ENCODE results near the gene CSNK1E. TPM values are rescaled to one million over a fixed set of nuclear protein-coding genes. Genes with fewer than 3 reads are reported as not detected.

CSNK1E gene
- total RNA-seq, 1 experiment from 2014 or later: 62.7 TPM

DNA sequence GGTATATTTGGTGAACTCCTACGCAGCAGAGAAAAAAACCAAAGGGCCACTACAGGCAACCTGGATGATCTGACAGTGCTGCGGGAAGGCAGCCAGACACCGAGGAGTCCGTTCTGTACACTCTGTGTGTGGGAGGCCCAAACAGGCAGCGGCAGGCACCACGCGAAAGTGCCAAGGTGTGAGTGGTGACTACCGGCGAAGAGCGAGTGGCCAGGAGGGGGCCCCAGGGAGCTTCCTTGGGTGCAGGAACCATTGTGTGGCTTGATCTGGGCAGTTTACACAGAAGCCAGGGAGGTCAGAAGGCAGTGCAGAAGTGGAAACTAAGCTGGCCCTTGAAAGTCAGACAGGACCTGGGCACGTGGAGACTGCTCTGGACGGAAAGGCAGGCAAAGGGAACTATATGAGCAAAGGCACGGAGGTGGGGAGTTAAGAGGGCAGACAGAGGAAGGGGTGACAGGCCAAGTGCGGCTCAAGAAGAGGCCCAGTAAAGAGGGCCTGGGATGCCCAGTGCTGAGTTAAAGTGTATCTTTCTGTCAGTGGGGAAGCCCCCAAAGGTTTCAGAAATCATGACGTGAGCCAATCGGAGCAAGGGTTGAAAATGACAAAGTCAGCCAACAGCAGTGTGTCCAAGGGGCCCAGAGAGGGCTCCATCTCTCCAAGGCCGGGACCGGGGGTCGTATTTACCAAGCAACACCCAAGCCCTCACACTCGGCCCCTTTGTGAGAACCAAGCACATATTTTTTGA, 55.0 kb downstream of the CSNK1E start:
- in situ Hi-C loops (cut with HindIII; ENCODE audit: low pct_unique_long_range_greater_than_20kb, low sequenced_read_pairs): no loop called here
- DNase-seq (ENCODE audit: low read depth): no peak

DNA sequence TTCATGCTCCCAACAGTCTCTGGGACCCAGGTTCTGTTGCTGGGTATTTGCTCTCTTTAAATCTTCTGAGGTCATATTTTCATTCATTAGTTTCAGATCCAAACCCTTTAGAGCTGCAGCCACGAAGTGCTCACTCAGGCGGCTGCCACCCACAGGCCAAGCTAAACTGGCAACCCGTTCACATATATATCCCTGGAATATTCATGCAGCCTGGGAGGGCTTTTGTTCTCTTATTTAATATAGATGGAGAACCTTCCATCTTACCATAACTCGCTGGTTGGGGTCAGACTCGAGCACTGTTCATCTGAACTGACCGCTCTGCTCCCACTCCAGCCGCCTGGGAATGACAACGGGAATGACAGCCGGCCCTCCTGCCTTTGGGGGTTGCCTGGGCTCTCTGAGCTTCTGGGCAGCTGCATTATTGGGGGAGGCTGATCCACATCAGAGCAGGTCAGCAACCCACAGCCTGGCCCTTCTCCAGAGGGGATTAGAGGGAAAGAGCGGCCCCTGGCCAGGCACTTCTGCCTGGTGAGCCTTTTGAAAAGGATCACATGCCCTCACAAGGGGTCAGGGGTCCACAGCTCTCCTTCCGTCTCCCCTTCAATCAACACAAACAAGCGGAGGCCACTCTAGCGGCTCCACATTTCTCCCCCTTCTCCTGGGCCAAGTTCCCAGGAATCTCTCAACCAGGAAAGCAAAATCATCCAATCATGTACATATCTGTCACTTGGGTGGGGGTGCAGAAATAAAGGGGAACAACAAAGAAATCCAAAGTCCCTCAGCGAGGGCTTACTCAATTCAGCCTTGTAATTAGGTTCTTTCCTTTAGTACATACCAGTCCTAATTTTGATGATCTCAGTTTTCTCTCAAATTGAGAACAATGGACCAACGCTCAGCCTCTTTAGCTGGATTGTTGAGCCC, 56.2 kb downstream of the CSNK1E start:
- DNase-seq (ENCODE audit: low read depth): no peak
- in situ Hi-C loops (cut with HindIII; ENCODE audit: low pct_unique_long_range_greater_than_20kb, low sequenced_read_pairs): no loop called here

DNA sequence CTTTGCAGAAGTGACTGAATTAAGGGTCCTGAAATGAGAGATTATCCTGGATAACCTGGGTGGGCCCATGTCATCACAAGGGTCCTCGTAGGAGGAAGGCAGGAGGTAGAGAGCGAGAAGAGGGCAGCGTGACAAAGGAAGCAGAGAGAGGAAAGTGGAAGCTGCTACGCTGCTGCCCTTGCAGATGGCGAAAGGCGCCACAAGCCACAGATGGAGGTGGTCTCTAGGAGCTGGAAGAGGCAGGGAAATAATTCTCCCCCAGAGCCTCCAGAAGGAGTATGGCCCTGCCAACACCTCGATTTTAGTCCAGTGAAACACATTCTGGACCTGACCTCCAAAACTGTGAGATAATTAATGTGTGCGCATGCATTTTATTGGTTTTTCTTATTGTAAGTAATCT, 57.9 kb downstream of the CSNK1E start:
- no peak for DNase-seq (ENCODE audit: low read depth)
- in situ Hi-C loops (cut with HindIII; ENCODE audit: low pct_unique_long_range_greater_than_20kb, low sequenced_read_pairs): no loop called here

DNA sequence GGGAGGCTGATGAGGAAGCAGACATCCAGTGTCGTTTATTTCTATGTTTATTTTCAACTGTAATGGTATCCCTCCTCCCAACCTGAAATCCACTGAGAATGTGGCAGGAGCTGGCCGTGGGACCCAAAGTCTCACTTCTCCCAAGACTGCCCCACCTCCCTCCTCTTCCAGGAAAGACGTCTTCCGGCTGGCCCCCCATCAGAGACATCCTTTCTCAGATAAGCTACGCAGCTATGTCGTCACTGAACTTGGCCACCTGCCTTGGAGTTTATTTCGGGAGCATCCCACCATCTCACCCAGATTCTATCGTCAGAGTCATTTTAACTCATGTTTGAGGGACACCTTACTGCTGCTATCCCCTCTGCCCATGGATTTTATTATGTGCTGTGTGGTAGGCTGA, 58.3 kb downstream of the CSNK1E start:
- in situ Hi-C loops (cut with HindIII; ENCODE audit: low pct_unique_long_range_greater_than_20kb, low sequenced_read_pairs): no loop called here
- DNase-seq (ENCODE audit: low read depth): no peak

DNA sequence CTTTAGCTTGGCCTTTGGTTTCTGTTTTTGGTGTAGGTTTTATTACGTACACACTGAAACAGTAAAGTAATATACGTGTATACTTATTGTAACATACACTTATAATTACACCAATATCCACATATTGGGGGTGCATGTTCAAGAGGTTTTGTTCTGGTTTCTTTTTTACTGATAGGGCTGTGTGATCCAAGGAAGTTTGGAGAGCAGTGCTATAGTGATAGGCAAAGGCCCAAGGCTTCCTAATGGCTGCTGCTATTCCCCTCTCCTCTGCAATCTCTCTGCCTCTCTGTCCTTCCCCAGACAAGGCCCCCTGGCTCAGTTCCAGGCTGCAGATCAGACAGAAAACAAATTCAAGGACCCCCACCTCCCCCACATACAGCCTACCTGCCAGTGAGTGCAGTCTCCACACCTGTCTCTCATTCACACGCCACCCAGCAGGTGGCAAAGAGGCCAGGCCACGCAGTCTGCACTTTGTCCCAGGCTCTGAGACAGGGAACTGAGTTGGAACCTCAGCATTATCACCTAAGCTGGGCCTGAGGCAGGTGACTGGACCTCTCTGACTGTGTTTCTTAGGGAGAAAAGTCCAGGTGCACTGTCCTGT, 59.5 kb downstream of the CSNK1E start:
- in situ Hi-C loops (cut with HindIII; ENCODE audit: low pct_unique_long_range_greater_than_20kb, low sequenced_read_pairs): no loop called here
- DNase-seq (ENCODE audit: low read depth): no peak

DNA sequence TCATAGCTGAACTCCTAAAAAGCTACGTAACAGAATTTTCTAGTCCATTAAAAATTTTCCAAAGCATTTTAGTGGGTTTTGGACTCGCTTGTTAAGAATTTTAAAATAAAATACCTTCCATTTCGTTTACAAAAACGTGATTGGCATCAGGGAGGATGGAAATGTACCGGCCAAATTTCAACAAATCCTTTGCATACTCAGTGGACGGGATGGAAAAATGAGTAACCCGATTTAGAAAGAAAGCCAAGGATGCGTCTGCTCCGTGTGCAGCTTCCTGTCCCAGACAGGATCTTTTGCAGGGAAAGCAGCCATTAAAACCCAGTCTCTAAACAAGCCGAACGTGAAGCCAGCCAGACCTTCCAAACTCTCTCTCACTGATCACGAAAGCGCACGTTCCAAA, 60.1 kb downstream of the CSNK1E start:
- in situ Hi-C loops (cut with HindIII; ENCODE audit: low pct_unique_long_range_greater_than_20kb, low sequenced_read_pairs): no loop called here
- DNase-seq (ENCODE audit: low read depth): no peak

DNA sequence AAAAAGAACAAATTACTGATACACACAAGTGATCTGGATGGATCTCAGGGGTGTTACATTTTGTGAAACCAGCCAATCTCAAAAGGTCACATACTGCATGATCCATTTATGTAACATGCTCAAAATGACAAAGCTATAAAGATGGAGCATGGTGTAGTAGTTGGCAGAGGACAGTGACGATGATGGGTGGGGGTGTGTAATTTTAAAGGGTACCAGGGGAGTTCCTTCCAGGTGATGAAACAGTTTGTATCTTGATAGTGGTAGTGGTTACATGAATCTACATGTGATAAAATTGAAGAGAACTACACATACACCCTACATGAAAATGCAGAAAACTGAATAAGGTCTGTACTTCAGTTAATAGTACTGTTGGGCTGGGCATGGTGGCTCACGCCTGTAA, 61.5 kb downstream of the CSNK1E start:
- in situ Hi-C loops (cut with HindIII; ENCODE audit: low pct_unique_long_range_greater_than_20kb, low sequenced_read_pairs): no loop called here

DNA sequence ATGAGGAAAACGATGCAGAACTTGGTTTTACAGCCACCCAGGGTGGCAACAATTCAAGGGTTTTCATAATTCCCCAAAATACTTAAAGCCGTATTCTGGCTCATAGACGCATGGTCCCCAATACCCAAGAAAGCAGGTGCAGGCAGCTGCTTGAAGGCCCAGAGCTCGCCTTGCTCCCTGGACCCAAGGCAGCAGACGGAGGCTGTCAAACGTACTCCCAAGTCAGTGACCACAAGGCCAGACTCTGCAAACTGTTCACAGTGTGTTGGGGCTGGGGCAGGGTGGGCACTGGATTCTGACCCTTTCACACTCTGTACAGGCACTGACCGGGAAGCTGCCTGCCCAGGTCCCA, 65.9 kb downstream of the CSNK1E start:
- DNase-seq (ENCODE audit: low read depth): no peak
- in situ Hi-C loops (cut with HindIII; ENCODE audit: low pct_unique_long_range_greater_than_20kb, low sequenced_read_pairs): no loop called here

More for the DNA sequence above, 61.5 kb downstream of the CSNK1E start:
- DNase-seq (ENCODE audit: low read depth): no peak

DNA sequence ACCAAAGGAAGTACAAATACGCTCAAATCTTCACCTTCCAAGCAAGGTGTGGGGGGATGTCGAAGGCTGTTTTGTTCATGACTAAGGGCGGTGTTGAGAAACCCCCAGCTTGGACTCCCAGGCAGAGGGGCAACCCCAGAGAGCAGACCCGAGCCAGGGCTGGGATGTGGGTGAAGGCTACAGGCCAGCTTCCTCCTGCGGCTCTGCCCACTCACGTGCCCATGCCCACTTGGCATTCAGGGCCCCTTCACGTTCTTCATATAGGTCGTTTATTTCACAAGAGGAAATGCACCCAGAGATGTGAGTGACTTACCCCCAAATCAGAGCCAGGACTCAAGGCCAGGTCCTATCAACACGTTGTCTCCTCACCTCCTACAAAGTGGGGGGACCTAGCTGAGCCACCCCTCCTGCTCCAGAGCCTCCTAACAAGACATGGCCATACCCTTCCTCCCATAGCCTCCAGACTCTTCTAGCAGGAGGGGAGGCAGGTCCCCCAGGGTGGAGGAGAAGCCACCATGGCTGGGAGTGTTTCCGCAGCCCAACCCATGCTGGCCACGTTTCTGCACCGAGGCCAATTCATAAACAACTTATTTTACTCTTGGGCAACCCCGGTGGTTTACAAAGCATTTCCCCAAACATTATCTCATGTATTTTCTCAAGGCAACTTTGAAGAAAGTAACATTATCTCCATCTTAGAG, 66.4 kb downstream of the CSNK1E start:
- in situ Hi-C loops (cut with HindIII; ENCODE audit: low pct_unique_long_range_greater_than_20kb, low sequenced_read_pairs): no loop called here
- no peak for DNase-seq (ENCODE audit: low read depth)

DNA sequence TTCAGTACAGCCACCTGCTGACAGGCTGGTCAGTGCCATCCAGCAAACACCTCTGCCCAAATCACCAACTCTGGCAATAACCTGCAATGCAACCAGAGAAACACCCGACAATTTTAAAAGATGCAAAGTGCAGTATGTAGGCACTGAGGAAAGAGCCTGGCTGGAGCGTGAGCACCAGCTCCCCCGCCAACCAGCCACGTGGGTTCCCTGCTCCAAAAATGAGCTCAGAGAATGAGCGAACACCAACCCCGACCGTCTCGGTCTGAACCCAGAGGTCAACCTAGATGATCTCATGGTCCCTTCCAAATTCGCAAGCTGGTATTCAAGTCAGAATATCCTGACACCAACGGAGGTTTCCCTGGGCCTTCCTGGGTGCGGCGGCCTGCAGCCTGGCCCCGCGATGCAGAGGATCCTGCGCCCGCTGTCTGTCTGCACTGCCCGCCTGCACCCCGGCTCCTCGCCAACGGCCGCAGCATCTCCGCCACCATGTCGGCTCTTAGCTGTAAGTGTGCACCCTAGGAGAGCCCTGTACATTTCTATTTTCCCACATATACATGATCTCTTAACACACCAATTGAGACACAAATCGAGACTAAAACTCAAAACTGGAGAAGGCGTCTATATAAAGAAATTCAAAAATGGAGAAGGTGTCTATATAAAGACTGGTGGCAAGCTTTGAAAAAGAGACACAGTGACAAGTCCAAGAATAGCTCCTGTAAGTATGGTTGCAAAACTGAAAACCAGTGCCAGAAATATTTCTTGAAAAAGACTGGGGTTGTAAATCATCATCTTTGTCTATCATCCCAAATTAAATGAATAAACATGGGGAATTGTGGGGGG, 67.2 kb downstream of the CSNK1E start:
- in situ Hi-C loops (cut with HindIII; ENCODE audit: low pct_unique_long_range_greater_than_20kb, low sequenced_read_pairs): no loop called here

DNA sequence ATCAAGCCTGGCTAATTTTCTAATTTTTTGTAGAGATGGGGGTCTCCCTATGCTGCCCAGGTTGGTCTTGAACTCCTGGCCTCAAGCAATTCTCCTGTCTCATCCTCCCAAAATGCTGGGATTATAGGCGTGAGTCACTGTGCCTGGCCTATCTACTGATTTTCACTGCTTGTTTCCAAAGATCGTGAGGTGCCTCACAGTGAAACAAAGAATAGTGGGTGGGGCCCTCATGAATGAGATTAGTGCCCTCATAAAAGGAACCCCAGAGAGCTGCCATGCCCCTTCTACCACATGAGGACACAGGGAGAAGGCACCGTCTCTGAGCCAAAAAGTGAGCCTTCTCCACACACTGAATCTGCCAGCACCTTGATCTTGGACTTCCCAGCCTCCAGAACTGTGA, 67.9 kb downstream of the CSNK1E start:
- no peak for DNase-seq (ENCODE audit: low read depth)
- in situ Hi-C loops (cut with HindIII; ENCODE audit: low pct_unique_long_range_greater_than_20kb, low sequenced_read_pairs): no loop called here

More for the DNA sequence above, 67.2 kb downstream of the CSNK1E start:
- DNase-seq (ENCODE audit: low read depth): no peak

DNA sequence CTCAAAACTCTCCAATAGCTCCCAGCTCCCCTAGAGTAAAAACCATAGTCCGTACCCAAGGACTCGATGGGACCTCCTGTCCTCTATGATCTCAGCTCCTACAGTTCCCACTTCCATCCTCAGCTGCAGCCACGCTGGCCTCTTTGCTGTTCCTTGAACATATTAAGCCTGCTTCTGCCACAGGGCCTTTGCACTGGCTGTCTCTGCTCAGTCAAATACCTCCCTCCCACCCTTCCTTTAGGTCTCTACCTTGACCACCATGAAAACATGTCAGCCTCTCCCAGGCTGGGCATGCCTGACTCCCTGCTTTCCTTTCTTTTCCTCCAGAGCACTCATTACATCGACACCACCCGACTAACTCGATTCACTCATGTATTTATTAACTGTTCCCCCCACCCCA, 69.0 kb downstream of the CSNK1E start:
- no peak for DNase-seq (ENCODE audit: low read depth)
- in situ Hi-C loops (cut with HindIII; ENCODE audit: low pct_unique_long_range_greater_than_20kb, low sequenced_read_pairs): no loop called here

DNA sequence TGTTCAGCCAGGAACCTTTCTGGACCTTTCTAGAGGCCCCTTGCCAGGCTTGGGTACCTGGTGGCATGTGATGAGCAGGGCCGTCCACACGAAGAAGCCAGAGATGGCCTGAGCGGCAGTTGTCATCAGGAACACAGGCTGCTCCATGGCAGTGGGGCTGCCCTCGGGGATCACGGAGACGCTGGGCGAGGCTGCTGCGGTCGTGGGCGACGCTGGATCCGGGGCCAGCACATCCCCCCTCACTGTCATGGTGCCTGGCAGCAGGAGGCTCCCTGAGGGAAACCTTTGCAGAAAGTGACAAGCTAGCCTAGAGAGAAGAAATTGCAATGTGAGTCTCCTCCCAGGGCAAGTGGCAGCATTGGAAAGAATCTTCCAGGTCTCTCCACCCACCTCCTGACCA, 69.5 kb downstream of the CSNK1E start:
- in situ Hi-C loops (cut with HindIII; ENCODE audit: low pct_unique_long_range_greater_than_20kb, low sequenced_read_pairs): no loop called here
- DNase-seq (ENCODE audit: low read depth): no peak

DNA sequence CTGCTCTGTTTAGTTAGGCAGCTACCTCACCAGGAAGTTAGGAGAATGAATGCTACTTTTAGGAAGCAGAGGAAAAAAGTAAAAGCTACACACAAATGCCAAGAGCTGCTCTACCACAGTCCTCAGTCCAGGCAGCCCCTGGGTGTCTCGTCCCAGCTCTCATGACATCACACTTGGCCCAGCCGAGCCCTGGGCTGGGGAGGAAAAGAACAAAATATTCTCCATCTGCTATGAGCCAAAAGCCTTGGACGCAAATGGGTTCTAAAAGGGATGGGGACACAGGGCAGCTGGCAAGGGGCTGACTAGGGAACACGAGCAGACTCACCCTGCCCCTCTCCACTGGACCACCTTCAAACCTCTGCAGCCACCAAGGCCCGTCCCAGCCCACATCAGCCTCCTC, 70.5 kb downstream of the CSNK1E start:
- no peak for DNase-seq (ENCODE audit: low read depth)
- in situ Hi-C loops (cut with HindIII; ENCODE audit: low pct_unique_long_range_greater_than_20kb, low sequenced_read_pairs): no loop called here

DNA sequence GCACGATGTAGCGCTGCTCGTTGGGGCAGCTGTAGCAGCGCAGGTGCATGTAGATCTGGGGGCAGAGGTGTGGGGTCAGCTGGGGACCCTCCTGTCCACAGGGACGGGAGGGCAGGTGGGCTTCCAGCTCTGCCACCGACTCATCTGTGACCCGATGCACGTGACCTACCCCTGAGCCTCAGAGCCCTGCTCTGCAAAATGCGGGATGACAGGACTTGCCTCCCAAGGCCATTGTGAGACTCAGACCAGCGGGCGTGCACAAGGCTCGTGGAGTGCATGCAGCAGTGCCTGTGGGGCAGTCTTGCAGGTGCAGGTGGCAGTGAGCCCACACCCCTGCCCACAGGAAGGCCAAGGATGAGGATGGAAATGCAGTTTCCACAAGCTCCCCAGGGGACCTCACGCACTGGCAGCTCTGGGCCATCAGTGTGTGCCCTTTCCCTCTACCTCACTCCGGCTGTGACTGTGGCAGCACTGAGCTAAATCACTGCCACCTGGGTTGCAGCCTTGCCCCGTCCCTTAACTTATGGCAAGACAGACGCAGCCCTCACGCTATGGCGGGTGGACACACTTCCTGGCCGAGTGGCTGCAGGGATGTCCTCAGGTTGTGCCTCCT, 71.1 kb downstream of the CSNK1E start:
- in situ Hi-C loops (cut with HindIII; ENCODE audit: low pct_unique_long_range_greater_than_20kb, low sequenced_read_pairs): no loop called here
- DNase-seq (ENCODE audit: low read depth): no peak

DNA sequence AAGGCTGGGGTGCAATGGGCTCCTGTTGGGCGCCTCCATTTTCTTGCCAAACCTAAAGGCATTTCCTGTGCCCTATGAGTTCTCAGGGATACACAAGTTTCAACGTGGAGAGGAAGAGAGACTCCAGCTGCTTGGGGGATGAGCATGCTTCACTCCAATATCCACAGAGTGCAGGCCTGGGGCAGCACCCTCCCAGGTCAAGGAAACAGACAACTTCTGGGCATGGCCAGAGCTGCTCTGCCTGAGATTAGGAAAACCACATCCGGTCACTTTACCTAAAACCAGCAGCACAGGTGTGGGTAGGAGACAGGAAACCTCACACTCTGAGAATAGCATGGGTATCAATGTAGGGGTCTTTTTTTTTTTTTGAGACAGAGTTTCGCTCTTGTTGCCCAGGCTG, 73.1 kb downstream of the CSNK1E start:
- no peak for DNase-seq (ENCODE audit: low read depth)
- in situ Hi-C loops (cut with HindIII; ENCODE audit: low pct_unique_long_range_greater_than_20kb, low sequenced_read_pairs): no loop called here

DNA sequence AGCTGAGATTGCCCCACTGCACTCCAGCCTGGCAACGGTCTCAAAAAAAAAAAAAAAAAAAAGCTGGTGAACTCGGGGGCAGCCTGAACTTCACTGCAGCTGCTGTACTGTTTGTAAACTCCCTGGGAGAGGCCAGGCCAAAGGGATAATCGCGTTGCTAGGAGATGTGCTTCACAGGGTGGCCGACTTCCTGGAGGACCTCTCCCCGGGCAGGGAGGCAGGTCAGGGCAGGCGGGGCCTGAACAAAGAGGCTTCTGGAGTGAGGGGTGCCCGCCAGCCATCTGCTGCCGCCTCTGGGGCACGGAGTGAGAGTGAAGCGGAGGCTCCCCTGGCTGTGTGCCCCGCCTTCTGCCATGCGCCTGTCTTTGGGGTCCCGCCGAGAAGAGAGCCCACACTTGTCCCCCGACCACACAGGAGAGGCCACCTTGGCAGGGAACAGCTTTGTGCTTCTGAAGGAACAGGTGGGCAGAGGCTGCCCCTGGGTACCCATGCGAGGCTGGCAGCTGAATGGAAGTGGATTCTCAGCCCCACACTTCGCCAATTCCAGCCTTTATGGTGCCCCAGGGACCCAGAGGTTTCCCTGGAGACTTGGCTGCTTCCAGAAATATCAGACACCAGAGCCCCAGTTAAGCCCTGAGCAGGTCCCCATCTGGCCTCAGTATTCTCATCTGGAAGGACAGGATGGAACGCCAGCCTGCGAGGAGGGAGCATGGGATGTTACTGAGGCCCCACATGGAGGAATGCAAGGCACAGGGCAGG, 74.0 kb downstream of the CSNK1E start:
- in situ Hi-C loops (cut with HindIII; ENCODE audit: low pct_unique_long_range_greater_than_20kb, low sequenced_read_pairs): no loop called here
- DNase-seq (ENCODE audit: low read depth): no peak
